Neural crest cell (in vitro differentiated cells): ENCODE measurements around the gene LRRC14B. TPM values are rescaled to one million over a fixed set of nuclear protein-coding genes. Genes with fewer than 3 reads are reported as not detected.
"Not testable (repeated sequence)": the region's sequence is repeated elsewhere in the genome, so short reads cannot be mapped to it uniquely, and the experiment has no call there.

ENCODE experiments used
- DNase-seq: peaks from one replicate; pipeline ENCODE4 v3.0.0; 2021; ENCODE audit warnings: low read depth, mixed read lengths, low spot score
- H3K27ac Mint-ChIP-seq: one replicate; pipeline ENCODE4 v1.8.0; 2021; ENCODE audit warnings: mild to moderate bottlenecking, mixed read lengths; ENCODE audit not compliant: unreplicated experiment
- H3K27me3 Mint-ChIP-seq: 2 replicates; pipeline ENCODE4 v1.8.0; 2021; ENCODE audit warnings: low read depth, mild to moderate bottlenecking, mixed read lengths
- H3K36me3 Mint-ChIP-seq: 2 replicates; pipeline ENCODE4 v1.8.0; 2021; ENCODE audit warnings: low read depth, mild to moderate bottlenecking, mixed read lengths
- H3K4me1 Mint-ChIP-seq: 2 replicates; pipeline ENCODE4 v1.8.0; 2021; ENCODE audit warnings: mixed read lengths
- H3K4me3 Mint-ChIP-seq: one replicate; pipeline ENCODE4 v1.8.0; 2021; ENCODE audit warnings: mild to moderate bottlenecking, mixed read lengths
- H3K9me3 Mint-ChIP-seq: 2 replicates; pipeline ENCODE4 v1.8.0; 2021; ENCODE audit warnings: mixed read lengths
- CTCF ChIP-seq: fragments of 200-600 bp; sonication (generic); conservative IDR thresholded peaks from 2 replicates; pipeline ENCODE4 v1.5.0; 2021; ENCODE audit warnings: antibody characterized with exemption, mild to moderate bottlenecking
- total RNA-seq: library from RNA; stranded (reverse); gene quantifications from 2 replicates; pipeline ENCODE4 v1.2.1, GENCODE V29; 2021

LRRC14B gene
- total RNA-seq, 1 donor from 2014 or later, result not detected

- no peaks in the 10 kb centered on the region for H3K27me3 Mint-ChIP-seq
- no peak overlapping the region for H3K4me3 Mint-ChIP-seq
- no peak for TF ChIP-seq CTCF
- DNase-seq, result no peak
- no peak overlapping the region for H3K27ac Mint-ChIP-seq
- H3K4me1 Mint-ChIP-seq, result peaks cover 4% of the 10 kb centered on the region
- H3K9me3 Mint-ChIP-seq, result no peaks in the 10 kb centered on the region
- H3K36me3 Mint-ChIP-seq, result peaks cover 12% of the 10 kb centered on the region
Measured at GRCh38 chr5:163841-164240, 27.5 kb upstream of the LRRC14B start.

- H3K4me1 Mint-ChIP-seq, result peaks cover 4% of the 10 kb centered on the region
- DNase-seq, result no peak
- no peak for TF ChIP-seq CTCF
- no peak overlapping the region for H3K4me3 Mint-ChIP-seq
- H3K27ac Mint-ChIP-seq, result no peak overlapping the region
- H3K36me3 Mint-ChIP-seq, result peaks cover 12% of the 10 kb centered on the region
- H3K9me3 Mint-ChIP-seq, result no peaks in the 10 kb centered on the region
- H3K27me3 Mint-ChIP-seq, result no peaks in the 10 kb centered on the region
Measured at GRCh38 chr5:164244-164643, 27.1 kb upstream of the LRRC14B start.

GRCh38 chr5:164783-165182 is 26.5 kb upstream of the LRRC14B start:
- H3K4me3 Mint-ChIP-seq, H3K27me3 Mint-ChIP-seq, DNase-seq, H3K27ac Mint-ChIP-seq, H3K4me1 Mint-ChIP-seq, H3K9me3 Mint-ChIP-seq: not testable (repeated sequence)
- H3K36me3 Mint-ChIP-seq, result peaks cover 12% of the 10 kb centered on the region

GRCh38 chr5:166441-167372 is 24.6 kb upstream of the LRRC14B start:
- Mint-ChIP-seq H3K27ac (no peak overlapping the region), H3K4me1 (peaks cover 9% of the 10 kb centered on the region), H3K4me3 (no peak overlapping the region), H3K27me3 (no peaks in the 10 kb centered on the region), H3K9me3 (no peaks in the 10 kb centered on the region), H3K36me3 (peaks cover 12% of the 10 kb centered on the region)
- DNase-seq, result no peak
- no peak for TF ChIP-seq CTCF

- H3K9me3 Mint-ChIP-seq, result no peaks in the 10 kb centered on the region
- H3K27ac Mint-ChIP-seq, result no peak overlapping the region
- no peaks in the 10 kb centered on the region for H3K27me3 Mint-ChIP-seq
- no peak for DNase-seq
- peaks cover 12% of the 10 kb centered on the region for H3K36me3 Mint-ChIP-seq
- no peak overlapping the region for H3K4me3 Mint-ChIP-seq
- H3K4me1 Mint-ChIP-seq, result peaks cover 9% of the 10 kb centered on the region
- no peak for TF ChIP-seq CTCF
Measured at GRCh38 chr5:167511-167910, 23.8 kb upstream of the LRRC14B start.

- TF ChIP-seq CTCF, result no peak
- Mint-ChIP-seq H3K27me3 (no peaks in the 10 kb centered on the region), H3K4me1 (peaks cover 9% of the 10 kb centered on the region), H3K36me3 (peaks cover 12% of the 10 kb centered on the region), H3K27ac (no peak overlapping the region), H3K9me3 (no peaks in the 10 kb centered on the region), H3K4me3 (no peak overlapping the region)
- no peak for DNase-seq
Measured at GRCh38 chr5:167982-168660, 23.2 kb upstream of the LRRC14B start.
